SK-N-SH (cell line): ENCODE results near the gene JPH3. TPM values are rescaled to one million over a fixed set of nuclear protein-coding genes. Genes with fewer than 3 reads are reported as not detected.
A peak's percentile ranks its signal among the peaks of the same experiment; 100 is the strongest.

Experiments
- CTCF ChIA-PET: fragments of 300-600, 350-600 bp; formaldehyde crosslinking; extraction: SDS; loops from one replicate; lab custom pipeline; 2021; lab: Yijun Ruan, JAX
- POLR2A ChIA-PET: fragments of 350-600 bp; sonication (Branson Sonifier 250); formaldehyde crosslinking; extraction: SDS; loops from one replicate; lab custom pipeline; 2020; ENCODE audit warnings: antibody characterized with exemption, inconsistent platforms; lab: Yijun Ruan, JAX
- DNase-seq: peaks from one replicate; pipeline ENCODE4 v3.0.0; 2012
- H2AFZ ChIP-seq: fragments of 200-600 bp; sonication (generic); 2 replicates; pipeline ENCODE4 v1.8.1; 2016; ENCODE audit warnings: antibody characterized with exemption, mild to moderate bottlenecking, low read depth
- H3F3A ChIP-seq: fragments of 200-600 bp; sonication (generic); replicated peaks from 2 replicates; pipeline ENCODE3; 2016; ENCODE audit warnings: antibody characterized with exemption, mild to moderate bottlenecking; ENCODE audit not compliant: insufficient read depth
- H3K27ac ChIP-seq, 2 experiments: fragments of 200-500 bp in 1 of 2; fragments of 200-600 bp in 1 of 2; sonication (Bioruptor generic) in 1 of 2; sonication (generic), shearing (Covaris generic) in 1 of 2; 2 replicates each; pipeline versions ENCODE4 v1.5.1 to v1.6.1; 2014 to 2016; ENCODE audit warnings: low read depth in 2 of 2, inconsistent platforms in 1 of 2, low read length in 1 of 2, mild to moderate bottlenecking in 1 of 2, mixed read lengths in 1 of 2
- H3K27me3 ChIP-seq: fragments of 200-600 bp; sonication (generic), shearing (Covaris generic); 2 replicates; pipeline ENCODE4 v1.6.1; 2016; ENCODE audit warnings: mixed run types; ENCODE audit not compliant: insufficient read depth
- H3K36me3 ChIP-seq, 2 experiments: fragments of 200-500 bp in 1 of 2; fragments of 200-600 bp in 1 of 2; sonication (Bioruptor generic) in 1 of 2; sonication (generic) in 1 of 2; replicated peaks in 1 of 2; 2 replicates each; pipeline versions ENCODE3 to v1.5.1; 2014 to 2016; ENCODE audit warnings: low read length in 1 of 2, mild to moderate bottlenecking in 1 of 2; ENCODE audit not compliant: insufficient read depth in 2 of 2, control insufficient read depth in 1 of 2
- H3K4me1 ChIP-seq, 2 experiments: fragments of 200-500 bp in 1 of 2; fragments of 200-600 bp in 1 of 2; sonication (Bioruptor generic) in 1 of 2; sonication (generic), shearing (Covaris generic) in 1 of 2; 2 replicates each; pipeline versions ENCODE4 v1.5.1 to v1.6.1; 2014 to 2016; ENCODE audit warnings: low read depth in 1 of 2, low read length in 1 of 2, mixed run types in 1 of 2; ENCODE audit not compliant: insufficient read depth in 2 of 2, control insufficient read depth in 1 of 2
- H3K4me2 ChIP-seq: fragments of 200-600 bp; sonication (generic), shearing (Covaris generic); 2 replicates; pipeline ENCODE4 v1.6.1; 2017; ENCODE audit warnings: mixed run types
- H3K4me3 ChIP-seq, 2 experiments: fragments of 200-500 bp in 1 of 2; fragments of 200-600 bp in 1 of 2; sonication (Bioruptor generic) in 1 of 2; sonication (generic), shearing (Covaris generic) in 1 of 2; 2 replicates each; pipeline versions ENCODE4 v1.5.1 to v1.8.1; 2014 to 2016; ENCODE audit warnings: low read depth in 2 of 2, inconsistent platforms in 1 of 2, low read length in 1 of 2, mild to moderate bottlenecking in 1 of 2, mixed read lengths in 1 of 2, moderate library complexity in 1 of 2
- H3K79me2 ChIP-seq: fragments of 200-600 bp; sonication (generic); 2 replicates; pipeline ENCODE4 v1.8.1; 2017; ENCODE audit warnings: mild to moderate bottlenecking; ENCODE audit not compliant: insufficient read depth
- H3K9ac ChIP-seq: fragments of 200-600 bp; sonication (generic); 2 replicates; pipeline ENCODE4 v1.6.1; 2017; ENCODE audit warnings: mixed run types
- H3K9me2 ChIP-seq: fragments of 200-600 bp; sonication (generic); 2 replicates; pipeline ENCODE4 v1.6.1; 2017; ENCODE audit warnings: mixed run types
- H3K9me3 ChIP-seq: fragments of 200-600 bp; sonication (generic); 2 replicates; pipeline ENCODE4 v1.6.1; 2017; ENCODE audit warnings: mixed run types, mild to moderate bottlenecking, moderate library complexity
- H4K20me1 ChIP-seq: fragments of 200-600 bp; sonication (generic); 2 replicates; pipeline ENCODE4 v1.6.1; 2017; ENCODE audit warnings: mild to moderate bottlenecking, mixed run types; ENCODE audit not compliant: insufficient read depth
- CTCF ChIP-seq: fragments of 200-600 bp; sonication (generic); IDR thresholded peaks from 2 replicates; pipeline ENCODE4 v1.6.1; 2017; ENCODE audit warnings: antibody characterized with exemption, mild to moderate bottlenecking, moderate library complexity
- EP300 ChIP-seq, 2 experiments: IDR thresholded peaks; 2 replicates each; pipeline versions ENCODE4 v1.4.0 to v1.6.1; 2012; ENCODE audit warnings: borderline replicate concordance in 1 of 2, low read depth in 1 of 2, low read length in 1 of 2
- FOSL2 ChIP-seq: IDR thresholded peaks from 2 replicates; pipeline ENCODE4 v1.4.0; 2012; ENCODE audit warnings: low read depth, mild to moderate bottlenecking, moderate library complexity, borderline replicate concordance
- FOXJ3 ChIP-seq: sonication (generic); formaldehyde crosslinking; IDR thresholded peaks from 2 replicates; pipeline ENCODE4 v1.5.1; 2020; ENCODE audit warnings: mild to moderate bottlenecking, missing genetic modification reagents
- FOXM1 ChIP-seq: IDR thresholded peaks from 2 replicates; pipeline ENCODE4 v1.4.0; 2012; ENCODE audit warnings: low read depth, mild to moderate bottlenecking
- GABPA ChIP-seq: IDR thresholded peaks from 2 replicates; pipeline ENCODE4 v1.4.0; 2012; ENCODE audit warnings: low read depth, mild to moderate bottlenecking
- JUND ChIP-seq: IDR thresholded peaks from 2 replicates; pipeline ENCODE4 v1.4.0; 2012
- POLR2AphosphoS5 ChIP-seq: IDR thresholded peaks from 2 replicates; pipeline ENCODE4 v1.6.1; 2012; ENCODE audit warnings: low read depth, low read length
- RCOR1 ChIP-seq: fragments of 150-350 bp; IDR thresholded peaks from 2 replicates; pipeline ENCODE4 v1.6.1; 2017; ENCODE audit warnings: antibody characterized with exemption, low read length
- SIN3A ChIP-seq: IDR thresholded peaks from 2 replicates; pipeline ENCODE4 v1.6.1; 2012; ENCODE audit warnings: low read depth, mild to moderate bottlenecking, low read length, moderate library complexity, borderline replicate concordance
- SMC3 ChIP-seq: IDR thresholded peaks from 2 replicates; pipeline ENCODE4 v1.6.1; 2012; ENCODE audit warnings: low read depth, low read length, improper control_type of control experiment
- TAF1 ChIP-seq: IDR thresholded peaks from 2 replicates; pipeline ENCODE4 v1.6.1; 2012; ENCODE audit warnings: low read depth, mild to moderate bottlenecking, low read length, moderate library complexity, borderline replicate concordance
- TEAD4 ChIP-seq: IDR thresholded peaks from 2 replicates; pipeline ENCODE4 v1.4.0; 2012; ENCODE audit warnings: mild to moderate bottlenecking, borderline replicate concordance; ENCODE audit not compliant: insufficient read depth
- USF1 ChIP-seq: IDR thresholded peaks from 2 replicates; pipeline ENCODE4 v1.4.0; 2012; ENCODE audit warnings: low read depth, borderline replicate concordance
- WGBS: methylation state at CpG from one replicate; pipeline ENCODE4 v1.1.6; 2017; ENCODE audit warnings: low lambda C conversion rate; 5-methylcytosine and 5-hydroxymethylcytosine counted together
- polyA plus RNA-seq, 3 experiments: library from polyadenylated mRNA; depleted of rRNA; stranded (reverse); fragments of >200 nt; gene quantifications; 2 replicates each; pipeline ENCODE4 v1.2.3, GENCODE V29; 2012

The JPH3 gene
- polyA plus RNA-seq, 1 of the 3 experiments (the other 2 are of a cell fraction) = 0.25 TPM

GRCh38 chr16:87682852-87683399 lies 80.6 kb downstream of the JPH3 start:
- Histone ChIP-seq H3K4me3 (no peak overlapping the region), H2AFZ (no peak overlapping the region), H3K36me3 (no peaks in the 10 kb centered on the region), H3K27ac (no peak overlapping the region), H4K20me1 (no peaks in the 10 kb centered on the region), H3K9me2 (no peaks in the 10 kb centered on the region), H3K4me1 (peaks cover 0 to 3% of the 10 kb centered on the region in 2 experiments; a peak in 1 of 4 replicates), H3K79me2 (no peaks in the 10 kb centered on the region), H3K9ac (no peak overlapping the region), H3F3A (no peaks in the 10 kb centered on the region), H3K4me2 (0 out of 2 replicates have a peak overlapping the region, but pooled peaks have one; percentile 49), H3K9me3 (no peaks in the 10 kb centered on the region), H3K27me3 (no peaks in the 10 kb centered on the region; the same call in 1 of the 2 replicates)
- CTCF ChIA-PET = interaction anchor here (1.5 kb wide), 2 partner anchors 30 to 87 kb away, joined by 3 read pairs; no protein-coding TSS in a partner anchor
- POLR2A ChIA-PET = no interaction called here
- no peak for DNase-seq
- 74% methylated on average over 7 of the region's 18 CpGs for WGBS
- TF ChIP-seq FOSL2 (no peak), FOXJ3 (CRISPR knock-in tag) (no peak), USF1 (no peak), RCOR1 (no peak)

- H3K4me3 ChIP-seq = no peak overlapping the region
- H4K20me1 ChIP-seq = no peaks in the 10 kb centered on the region
- CTCF ChIA-PET = interaction anchor here (0.6 to 1.9 kb wide), 3 partner anchors 49 to 95 kb away, joined by 3 to 4 read pairs (median 3); no protein-coding TSS in a partner anchor
- H3K27ac ChIP-seq = no peak overlapping the region
- 85% methylated on average over 9 of the region's 24 CpGs for WGBS
- no peaks in the 10 kb centered on the region; the same call in 1 of the 2 replicates for H3K27me3 ChIP-seq
- no peaks in the 10 kb centered on the region for H3K9me2 ChIP-seq
- H3K79me2 ChIP-seq = no peaks in the 10 kb centered on the region
- TF ChIP-seq SIN3A = no peak
- TF ChIP-seq JUND = no peak
- TF ChIP-seq RCOR1 = no peak
- TF ChIP-seq FOXM1 = no peak
- no peak for TF ChIP-seq SMC3
- no peak for TF ChIP-seq CTCF
- no peak for TF ChIP-seq GABPA
- TF ChIP-seq EP300 (IDR thresholded peaks at IDR 0.05; ENCODE audit: borderline replicate concordance in 1 of 2, low read depth in 1 of 2, low read length in 1 of 2) = no peak
- TF ChIP-seq TEAD4 = no peak
- no peak for TF ChIP-seq POLR2AphosphoS5
- no peak for TF ChIP-seq TAF1
- TF ChIP-seq, all 33 proteins: peak for 0
- Histone ChIP-seq H3F3A (no peaks in the 10 kb centered on the region), H3K9ac (no peak overlapping the region), H3K4me2 (no peak overlapping the region), H2AFZ (no peak overlapping the region), H3K4me1 (peaks cover 0 to 3% of the 10 kb centered on the region in 2 experiments; a peak in 1 of 4 replicates), H3K9me3 (no peaks in the 10 kb centered on the region), H3K36me3 (no peaks in the 10 kb centered on the region)
- POLR2A ChIA-PET = no interaction called here
- DNase-seq = no peak
These were observed 81.9 kb downstream of the JPH3 start for GRCh38 chr16:87684106-87684677.
